Tibial nerve (tissue), 4 donors: ENCODE results near the gene CLMN. TPM values are rescaled to one million over a fixed set of nuclear protein-coding genes. Genes with fewer than 3 reads are reported as not detected.

Experiments
- DNase-seq, 2 donors: peaks; one replicate each; pipeline ENCODE4 v3.0.0-alpha.2; 2019; ENCODE audit warnings: low spot score in 2 of 2
- H3K27ac ChIP-seq, 4 donors: fragments of 200-600 bp; sonication (generic) in 3 of 4; one replicate each; pipeline ENCODE4 v1.5.1; 2017 to 2019; ENCODE audit warnings: mild to moderate bottlenecking in 1 of 4
- H3K27me3 ChIP-seq, 2 donors: fragments of 200-600 bp; sonication (generic) in 1 of 2; one replicate each; pipeline versions ENCODE4 v1.5.1 to v1.6.0; 2017 to 2019
- H3K36me3 ChIP-seq, 3 donors: fragments of 200-600 bp; sonication (generic); one replicate each; pipeline ENCODE4 v1.5.1; 2018 to 2019
- H3K4me1 ChIP-seq, 4 donors: fragments of 200-600 bp; sonication (generic) in 3 of 4; one replicate each; pipeline ENCODE4 v1.5.1; 2017 to 2019
- H3K4me3 ChIP-seq, 4 donors: fragments of 200-600 bp; sonication (generic) in 3 of 4; one replicate each; pipeline ENCODE4 v1.5.1; 2017 to 2019; ENCODE audit warnings: mild to moderate bottlenecking in 1 of 4, moderate library complexity in 1 of 4
- H3K9me3 ChIP-seq, 4 donors: fragments of 200-600 bp; sonication (generic) in 3 of 4; one replicate each; pipeline ENCODE4 v1.5.1; 2017 to 2019
- EP300 ChIP-seq, 2 donors: sonication (generic); formaldehyde crosslinking; IDR thresholded peaks; one replicate each; pipeline ENCODE4 v1.6.1; 2017; ENCODE audit warnings: antibody characterized with exemption in 2 of 2, mild to moderate bottlenecking in 1 of 2
- POLR2A ChIP-seq, 2 donors: fragments of 450-650 bp; IDR thresholded peaks; one replicate each; pipeline ENCODE4 v1.6.1; 2017; ENCODE audit warnings: antibody characterized with exemption in 2 of 2, mild to moderate bottlenecking in 2 of 2, moderate library complexity in 2 of 2
- WGBS, 2 donors: methylation state at CpG; one replicate each; pipeline ENCODE4 v1.1.5; 2018; 5-methylcytosine and 5-hydroxymethylcytosine counted together
- total RNA-seq, 4 donors: library from RNA; depleted of rRNA; stranded (reverse); fragments of >200 nt; gene quantifications; one replicate each; pipeline ENCODE4 v1.1.0, GENCODE V29; 2016
- TF ChIP-seq, protein P1 (sequence below), 5 experiments: fragments of 200-600 bp in 3 of 5; fragments of 450-650 bp in 2 of 5; sonication (generic) in 3 of 5; IDR thresholded peaks; one replicate each; pipeline ENCODE4 v1.5.1; 2016 to 2019; ENCODE audit warnings: antibody characterized with exemption in 5 of 5, mild to moderate bottlenecking in 3 of 5, moderate library complexity in 2 of 5

The CLMN gene
- total RNA-seq, 4 donors from 2014 or later: 31.2 to 49.8 (median 40.9) TPM

DNA sequence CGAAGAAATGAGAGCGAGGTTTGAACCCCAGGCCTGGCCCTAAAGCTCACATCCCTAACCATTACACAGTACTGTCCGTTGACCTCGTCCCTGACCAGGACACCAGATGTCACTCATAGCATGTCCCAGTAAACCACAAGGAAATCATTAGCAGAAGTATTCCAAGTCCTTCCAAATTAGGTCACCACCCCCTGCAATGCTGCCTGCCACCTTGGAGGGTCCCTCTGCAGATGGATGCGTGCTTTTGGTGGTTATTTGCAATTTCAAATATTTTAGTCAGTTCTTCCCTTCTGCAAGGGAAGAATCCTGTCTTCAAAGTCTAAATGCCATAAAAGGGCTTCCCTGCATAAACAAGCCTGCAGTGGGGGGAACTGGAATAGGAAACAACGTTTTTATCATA lies 71.3 kb downstream of the CLMN start:
- Histone ChIP-seq H3K9me3 (no peaks in the 10 kb centered on the region), H3K27ac (no peak overlapping the region), H3K4me1 (peaks cover 0 to 41% (median 5%) of the 10 kb centered on the region in 4 donors), H3K36me3 (no peaks in the 10 kb centered on the region), H3K4me3 (no peak overlapping the region), H3K27me3 (no peaks in the 10 kb centered on the region)
- TF ChIP-seq, protein P1, sequence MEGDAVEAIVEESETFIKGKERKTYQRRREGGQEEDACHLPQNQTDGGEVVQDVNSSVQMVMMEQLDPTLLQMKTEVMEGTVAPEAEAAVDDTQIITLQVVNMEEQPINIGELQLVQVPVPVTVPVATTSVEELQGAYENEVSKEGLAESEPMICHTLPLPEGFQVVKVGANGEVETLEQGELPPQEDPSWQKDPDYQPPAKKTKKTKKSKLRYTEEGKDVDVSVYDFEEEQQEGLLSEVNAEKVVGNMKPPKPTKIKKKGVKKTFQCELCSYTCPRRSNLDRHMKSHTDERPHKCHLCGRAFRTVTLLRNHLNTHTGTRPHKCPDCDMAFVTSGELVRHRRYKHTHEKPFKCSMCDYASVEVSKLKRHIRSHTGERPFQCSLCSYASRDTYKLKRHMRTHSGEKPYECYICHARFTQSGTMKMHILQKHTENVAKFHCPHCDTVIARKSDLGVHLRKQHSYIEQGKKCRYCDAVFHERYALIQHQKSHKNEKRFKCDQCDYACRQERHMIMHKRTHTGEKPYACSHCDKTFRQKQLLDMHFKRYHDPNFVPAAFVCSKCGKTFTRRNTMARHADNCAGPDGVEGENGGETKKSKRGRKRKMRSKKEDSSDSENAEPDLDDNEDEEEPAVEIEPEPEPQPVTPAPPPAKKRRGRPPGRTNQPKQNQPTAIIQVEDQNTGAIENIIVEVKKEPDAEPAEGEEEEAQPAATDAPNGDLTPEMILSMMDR (IDR thresholded peaks at IDR 0.05): no peak
- TF ChIP-seq POLR2A (IDR thresholded peaks at IDR 0.05) (no peak), EP300 (IDR thresholded peaks at IDR 0.05) (no peak)
- no peak for DNase-seq
- WGBS, 2 donors: 65 to 69% methylated on average over 6 of the region's 6 CpGs

DNA sequence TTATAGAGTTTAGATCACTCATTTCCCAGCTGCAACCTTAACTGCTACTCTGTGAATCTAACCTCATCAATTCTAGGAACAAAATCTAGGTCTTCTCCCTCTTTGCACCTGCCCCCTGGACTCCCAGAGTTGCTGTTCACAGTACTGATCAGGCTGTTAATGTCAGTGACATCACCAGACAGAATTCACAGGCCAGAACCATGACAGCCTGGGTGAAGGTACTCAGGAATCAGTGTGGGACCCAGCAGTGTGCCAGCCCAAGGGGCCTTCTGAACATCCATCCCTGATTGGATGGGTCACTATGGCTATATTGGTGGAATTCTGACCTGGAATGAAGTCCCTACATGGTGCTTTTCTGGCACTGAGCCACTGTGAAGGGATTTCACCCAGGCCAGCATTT lies 72.8 kb downstream of the CLMN start:
- H3K4me3 ChIP-seq: no peak overlapping the region
- TF ChIP-seq POLR2A (IDR thresholded peaks at IDR 0.05): no peak
- TF ChIP-seq EP300 (IDR thresholded peaks at IDR 0.05): no peak
- TF ChIP-seq, protein P1 (IDR thresholded peaks at IDR 0.05): no peak
- H3K27me3 ChIP-seq: no peaks in the 10 kb centered on the region
- peaks cover 0 to 34% (median 5%) of the 10 kb centered on the region in 4 donors for H3K4me1 ChIP-seq
- H3K9me3 ChIP-seq: no peaks in the 10 kb centered on the region
- H3K27ac ChIP-seq: no peak overlapping the region
- no peaks in the 10 kb centered on the region for H3K36me3 ChIP-seq
- DNase-seq: no peak

DNA sequence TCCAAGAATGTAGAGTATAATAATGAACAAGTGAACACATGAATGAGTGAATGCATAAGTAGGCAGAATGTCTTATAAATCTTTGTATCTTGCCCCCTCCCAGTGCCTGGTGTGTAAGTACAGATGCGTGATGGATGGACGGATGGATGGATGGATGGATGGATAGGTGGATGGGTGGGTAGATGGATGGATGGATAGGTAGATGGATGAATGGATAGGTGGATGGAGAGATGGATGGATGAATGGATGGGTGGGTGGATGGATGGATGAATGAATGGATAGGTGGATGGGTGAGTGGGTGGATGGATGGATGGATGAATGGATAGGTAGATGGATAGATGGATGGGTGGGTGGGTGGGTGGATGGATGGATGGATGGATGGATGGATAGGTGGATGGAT lies 74.4 kb downstream of the CLMN start:
- no peak for DNase-seq
- 96 to 100% methylated on average over 2 of the region's 2 CpGs for WGBS, 2 donors

DNA sequence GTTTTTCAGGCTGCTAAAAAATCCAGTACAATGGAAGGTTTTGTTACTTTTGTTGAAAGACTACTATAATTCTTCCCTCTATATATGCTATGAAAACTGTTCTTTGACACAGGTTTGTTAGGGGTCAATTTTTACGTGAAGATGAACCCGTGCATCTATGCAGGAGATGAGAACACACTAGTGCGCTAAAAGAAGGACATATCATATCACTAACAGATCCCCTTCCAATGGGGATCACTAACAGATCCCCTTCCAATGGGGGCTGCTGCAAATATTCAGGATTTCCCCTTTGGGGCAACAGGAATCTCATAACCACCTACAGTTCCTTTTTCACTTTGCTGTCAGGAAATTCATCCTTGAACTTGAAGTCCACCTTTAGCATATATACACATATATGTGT lies 75.1 kb downstream of the CLMN start:
- H3K4me1 ChIP-seq: peaks cover 0 to 26% (median 2%) of the 10 kb centered on the region in 4 donors
- H3K36me3 ChIP-seq: no peaks in the 10 kb centered on the region
- H3K27ac ChIP-seq: no peak overlapping the region
- TF ChIP-seq EP300 (IDR thresholded peaks at IDR 0.05) (no peak), POLR2A (IDR thresholded peaks at IDR 0.05) (no peak)
- TF ChIP-seq, protein P1 (IDR thresholded peaks at IDR 0.05): no peak
- no peak for DNase-seq
- no peak overlapping the region for H3K4me3 ChIP-seq
- WGBS, 2 donors: 72 to 75% methylated on average over 3 of the region's 3 CpGs
- no peaks in the 10 kb centered on the region for H3K9me3 ChIP-seq
- H3K27me3 ChIP-seq: no peaks in the 10 kb centered on the region

More for the DNA sequence above, 74.4 kb downstream of the CLMN start:
- H3K4me3 ChIP-seq: no peak overlapping the region
- H3K9me3 ChIP-seq: no peaks in the 10 kb centered on the region
- TF ChIP-seq POLR2A (IDR thresholded peaks at IDR 0.05) (no peak), EP300 (IDR thresholded peaks at IDR 0.05) (no peak)
- TF ChIP-seq, protein P1 (IDR thresholded peaks at IDR 0.05): no peak
- peaks cover 0 to 28% (median 2%) of the 10 kb centered on the region in 4 donors for H3K4me1 ChIP-seq
- no peaks in the 10 kb centered on the region for H3K27me3 ChIP-seq
- H3K36me3 ChIP-seq: no peaks in the 10 kb centered on the region
- H3K27ac ChIP-seq: no peak overlapping the region

DNA sequence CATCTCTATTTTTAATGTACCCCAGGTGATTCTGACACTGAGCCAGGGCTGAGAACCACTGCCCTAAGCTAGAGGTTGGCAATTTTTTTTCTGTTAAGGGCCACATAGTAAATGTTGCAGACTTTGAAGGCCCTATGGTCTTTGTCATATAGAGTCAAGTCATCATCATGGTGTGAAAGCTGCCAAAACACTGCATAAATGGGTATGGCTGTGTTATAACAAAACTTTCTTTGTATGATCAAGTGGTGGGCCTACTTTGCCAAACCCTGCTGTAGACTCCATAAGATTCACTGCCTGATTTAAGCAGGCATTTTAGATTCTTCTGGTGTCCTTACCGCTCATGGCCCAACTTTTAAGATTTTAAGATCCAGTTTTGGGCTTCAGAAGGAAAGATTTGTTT lies 76.8 kb downstream of the CLMN start:
- 67 to 77% methylated on average over 1 of the region's 1 CpG for WGBS, 2 donors
- DNase-seq: no peak
- no peaks in the 10 kb centered on the region for H3K27me3 ChIP-seq
- H3K4me1 ChIP-seq: peaks cover 0 to 20% (median 5%) of the 10 kb centered on the region in 4 donors
- TF ChIP-seq, protein P1 (IDR thresholded peaks at IDR 0.05): no peak
- TF ChIP-seq EP300 (IDR thresholded peaks at IDR 0.05) (no peak), POLR2A (IDR thresholded peaks at IDR 0.05) (no peak)
- no peaks in the 10 kb centered on the region for H3K9me3 ChIP-seq
- H3K4me3 ChIP-seq: no peak overlapping the region
- H3K36me3 ChIP-seq: no peaks in the 10 kb centered on the region
- H3K27ac ChIP-seq: no peak overlapping the region
